Esophagus muscularis mucosa (tissue), 4 donors: ENCODE data around the gene SERPINB10.

Source experiments
- EP300 ChIP-seq: sonication (generic); formaldehyde crosslinking; IDR thresholded peaks from one replicate; pipeline ENCODE4 v1.6.1; 2017; ENCODE audit warnings: antibody characterized with exemption
- POLR2A ChIP-seq: fragments of 450-650 bp; IDR thresholded peaks from one replicate; pipeline ENCODE4 v1.6.1; 2017; ENCODE audit warnings: antibody characterized with exemption, moderate library complexity, mild to moderate bottlenecking, low read depth
- POLR2AphosphoS5 ChIP-seq, 2 donors: sonication (generic); formaldehyde crosslinking; IDR thresholded peaks; one replicate each; pipeline ENCODE4 v1.6.1; 2017; ENCODE audit warnings: antibody characterized with exemption in 2 of 2
- TF ChIP-seq, protein P1 (sequence below), 3 experiments: fragments of 200-600 bp in 2 of 3; fragments of 450-650 bp in 1 of 3; sonication (generic) in 2 of 3; IDR thresholded peaks; one replicate each; pipeline ENCODE4 v1.5.1; 2017 to 2019; ENCODE audit warnings: antibody characterized with exemption in 3 of 3, mild to moderate bottlenecking in 2 of 3, moderate library complexity in 1 of 3

DNA sequence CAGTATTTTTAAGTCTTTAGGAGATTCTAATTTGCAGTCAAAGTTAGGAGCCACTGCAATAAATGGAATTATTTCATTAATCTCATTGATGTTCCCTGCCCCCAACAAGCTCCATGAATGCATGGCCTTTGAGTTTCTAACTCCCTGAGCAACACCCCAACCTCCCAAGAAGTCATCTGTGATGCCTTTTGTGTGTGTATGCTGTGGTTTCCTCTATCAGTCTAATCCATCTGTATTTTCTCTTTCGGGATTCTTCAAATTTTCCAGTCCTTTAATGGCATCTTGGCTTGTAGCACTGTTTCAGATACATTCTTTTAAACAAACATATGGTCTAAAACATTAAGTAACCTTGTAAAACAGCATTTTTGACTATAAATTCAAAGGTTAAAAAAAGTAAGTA, 16.8 kb downstream of the SERPINB10 start:
- TF ChIP-seq, protein P1, sequence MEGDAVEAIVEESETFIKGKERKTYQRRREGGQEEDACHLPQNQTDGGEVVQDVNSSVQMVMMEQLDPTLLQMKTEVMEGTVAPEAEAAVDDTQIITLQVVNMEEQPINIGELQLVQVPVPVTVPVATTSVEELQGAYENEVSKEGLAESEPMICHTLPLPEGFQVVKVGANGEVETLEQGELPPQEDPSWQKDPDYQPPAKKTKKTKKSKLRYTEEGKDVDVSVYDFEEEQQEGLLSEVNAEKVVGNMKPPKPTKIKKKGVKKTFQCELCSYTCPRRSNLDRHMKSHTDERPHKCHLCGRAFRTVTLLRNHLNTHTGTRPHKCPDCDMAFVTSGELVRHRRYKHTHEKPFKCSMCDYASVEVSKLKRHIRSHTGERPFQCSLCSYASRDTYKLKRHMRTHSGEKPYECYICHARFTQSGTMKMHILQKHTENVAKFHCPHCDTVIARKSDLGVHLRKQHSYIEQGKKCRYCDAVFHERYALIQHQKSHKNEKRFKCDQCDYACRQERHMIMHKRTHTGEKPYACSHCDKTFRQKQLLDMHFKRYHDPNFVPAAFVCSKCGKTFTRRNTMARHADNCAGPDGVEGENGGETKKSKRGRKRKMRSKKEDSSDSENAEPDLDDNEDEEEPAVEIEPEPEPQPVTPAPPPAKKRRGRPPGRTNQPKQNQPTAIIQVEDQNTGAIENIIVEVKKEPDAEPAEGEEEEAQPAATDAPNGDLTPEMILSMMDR (IDR thresholded peaks at IDR 0.05) = no peak
- TF ChIP-seq POLR2AphosphoS5 (IDR thresholded peaks at IDR 0.05) (no peak), POLR2A (no peak), EP300 (no peak)
